GM21526 (cell line): ENCODE data around the gene ZGLP1.
"Not testable (repeated sequence)": the region's sequence is repeated elsewhere in the genome, so short reads cannot be mapped to it uniquely, and the experiment has no call there.

Experiments used
- ATAC-seq: cut with Tn5 transposase; IDR thresholded peaks from one replicate; pipeline ENCODE4 v1.9.1; 2021; ENCODE audit warnings: moderate library complexity; ENCODE audit not compliant: unreplicated experiment, low FRiP score

The ZGLP1 gene

DNA sequence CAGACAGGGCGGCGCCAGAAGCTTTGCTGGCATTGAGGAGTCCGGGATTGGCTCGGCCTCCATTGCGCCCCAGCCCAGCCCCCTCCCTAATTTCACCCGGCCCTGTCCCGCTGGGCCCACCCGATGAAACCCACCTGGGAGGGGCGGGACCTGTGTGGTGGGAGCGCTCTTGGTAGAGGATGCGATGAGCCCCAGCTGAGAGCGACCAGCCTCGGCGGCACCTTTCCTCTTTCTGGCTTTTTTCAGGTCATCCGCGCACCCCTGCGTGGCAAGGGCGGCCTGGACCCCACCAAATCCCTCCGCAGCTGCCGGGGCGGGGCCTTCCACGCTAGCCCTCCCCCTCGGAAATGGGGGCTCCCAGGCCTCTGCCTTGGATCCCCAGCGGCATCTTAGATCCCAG is at the start of gene ZGLP1:
Gene ZGLP1 (minus strand): TSS at position 393 of the 400 bp plus-strand sequence.
- ATAC-seq, result no peak

GRCh38 chr19:10356431-10356830 is 46.8 kb upstream of the ZGLP1 start:
- ATAC-seq, result no peak

DNA sequence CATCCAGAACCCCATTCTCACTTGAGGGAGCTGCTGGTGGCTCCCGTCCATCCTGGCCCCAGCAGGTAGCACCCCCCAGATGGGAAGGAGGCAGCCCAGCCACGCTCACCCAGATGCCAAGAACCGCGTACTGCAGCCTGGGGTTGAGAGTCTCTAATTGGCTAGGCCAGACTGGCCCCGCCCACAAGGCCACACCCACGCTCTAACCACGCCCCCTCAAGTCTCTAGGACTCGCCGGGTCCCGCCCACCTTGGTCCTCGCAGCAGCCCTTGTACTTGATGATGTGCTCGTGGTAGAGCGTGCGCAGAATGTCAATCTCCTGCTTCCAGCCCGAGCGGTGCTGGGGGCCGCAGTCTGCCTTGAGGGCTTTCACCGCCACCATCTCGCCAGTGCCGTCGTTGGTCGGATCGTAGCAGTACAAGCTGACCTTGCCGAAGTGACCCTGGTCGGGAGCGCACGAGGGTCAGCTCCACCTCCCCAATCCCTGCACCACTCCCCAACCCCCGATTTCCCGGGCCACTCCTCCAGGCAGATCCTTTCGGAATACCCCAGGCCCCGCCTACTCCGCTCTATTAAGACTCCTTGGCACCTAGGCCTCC is 44.3 kb upstream of the ZGLP1 start:
- ATAC-seq, result no peak

DNA sequence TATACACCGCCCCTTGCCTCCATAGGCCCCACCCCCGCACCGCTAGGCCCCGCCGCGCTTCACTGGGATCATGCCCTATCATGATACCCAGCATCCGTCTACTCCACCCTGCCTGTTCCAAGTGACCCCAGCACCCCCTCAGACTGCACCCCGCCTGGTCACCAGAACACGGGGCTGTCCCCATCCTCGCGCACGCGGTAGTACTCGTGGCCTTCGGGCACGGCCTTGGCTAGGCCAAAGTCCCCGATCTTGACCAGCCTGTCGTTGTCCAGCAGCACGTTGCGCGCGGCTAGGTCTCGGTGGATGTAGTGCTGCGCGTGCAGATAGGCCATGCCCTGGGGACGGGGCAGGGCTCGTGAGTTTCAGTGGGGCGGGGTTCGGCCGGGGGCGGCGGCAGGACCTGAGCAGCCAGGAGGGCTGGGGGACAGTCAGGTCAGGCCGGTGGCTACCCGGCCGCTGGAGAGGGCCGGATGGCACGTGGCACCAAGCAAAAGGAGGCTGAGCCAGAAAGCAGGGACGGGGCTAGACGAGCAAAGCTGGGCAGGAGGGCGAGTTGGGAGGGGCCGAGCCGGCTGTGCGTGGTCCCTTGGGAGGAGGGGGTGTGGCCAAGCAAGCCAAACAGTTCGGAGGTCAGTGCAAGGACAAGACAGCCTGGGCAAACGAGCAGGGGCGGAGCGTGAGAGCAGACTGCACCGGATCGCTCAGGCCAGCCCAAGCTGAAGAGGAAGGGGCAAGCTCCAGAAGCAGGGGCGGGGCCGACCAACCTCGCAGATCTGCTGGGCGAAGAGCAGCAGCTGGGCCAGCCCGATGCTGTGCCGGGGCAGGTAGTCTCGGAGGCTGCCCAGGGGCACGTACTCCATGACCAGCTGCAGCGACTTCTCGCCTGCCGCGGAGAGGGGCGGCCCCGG is 43.4 kb upstream of the ZGLP1 start:
- ATAC-seq, result no peak

DNA sequence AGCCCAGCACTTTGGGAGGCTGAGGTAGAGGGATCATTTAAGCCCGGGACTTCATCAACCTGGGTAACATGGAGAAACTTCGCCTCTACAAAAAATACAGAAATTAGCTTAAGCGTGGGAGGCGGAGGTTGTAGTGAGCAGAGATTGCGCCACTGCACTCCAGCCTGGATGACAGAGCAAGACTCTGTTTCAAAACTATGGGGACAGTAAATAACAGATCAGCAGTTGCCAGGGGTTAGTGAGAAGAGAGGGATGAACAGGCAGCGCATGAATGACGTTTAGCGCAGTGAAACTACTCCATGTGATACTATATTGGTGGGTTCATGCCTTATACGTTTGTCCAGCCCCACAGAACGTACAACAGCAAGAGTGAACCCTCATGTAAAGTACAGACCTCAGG is 36.9 kb upstream of the ZGLP1 start:
- no peak for ATAC-seq

DNA sequence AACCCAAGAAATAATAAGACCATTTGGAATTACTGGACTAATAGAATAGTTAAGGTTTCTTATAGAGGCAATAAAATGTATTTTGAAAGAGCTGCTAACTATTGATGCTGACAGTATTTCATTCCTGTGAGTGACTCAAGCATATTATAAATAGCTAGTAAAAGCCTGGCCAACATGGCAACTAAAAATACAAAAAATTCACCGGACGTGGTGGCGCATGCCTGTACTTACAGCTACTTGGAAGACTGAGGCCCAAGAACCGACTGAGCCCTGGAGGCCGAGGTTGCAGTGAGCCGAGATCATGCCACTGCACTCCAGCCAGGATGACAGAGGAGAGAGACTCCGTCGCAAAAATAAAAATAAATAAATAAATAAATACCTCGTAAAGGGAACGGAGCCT is 35.2 kb upstream of the ZGLP1 start:
- no peak for ATAC-seq

DNA sequence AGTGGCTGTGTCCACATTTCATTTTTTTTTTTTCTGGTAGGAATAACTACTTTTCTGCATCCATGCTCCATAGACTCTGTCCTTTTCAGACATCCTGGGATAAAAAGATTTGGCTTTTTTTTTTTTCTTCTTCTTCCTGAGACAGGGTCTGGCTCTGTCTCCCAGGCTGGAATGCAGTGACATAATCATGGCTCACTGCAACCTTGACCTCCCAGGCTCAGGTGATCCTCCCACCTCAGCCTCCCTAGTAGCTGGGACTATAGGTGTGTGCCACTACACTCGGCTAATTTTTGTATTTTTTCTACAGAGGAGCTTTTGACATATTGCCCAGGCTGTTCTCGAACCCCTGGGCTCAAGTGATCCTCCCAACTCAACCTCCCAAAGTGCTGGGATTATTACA is 33.9 kb upstream of the ZGLP1 start:
- ATAC-seq, result no peak

DNA sequence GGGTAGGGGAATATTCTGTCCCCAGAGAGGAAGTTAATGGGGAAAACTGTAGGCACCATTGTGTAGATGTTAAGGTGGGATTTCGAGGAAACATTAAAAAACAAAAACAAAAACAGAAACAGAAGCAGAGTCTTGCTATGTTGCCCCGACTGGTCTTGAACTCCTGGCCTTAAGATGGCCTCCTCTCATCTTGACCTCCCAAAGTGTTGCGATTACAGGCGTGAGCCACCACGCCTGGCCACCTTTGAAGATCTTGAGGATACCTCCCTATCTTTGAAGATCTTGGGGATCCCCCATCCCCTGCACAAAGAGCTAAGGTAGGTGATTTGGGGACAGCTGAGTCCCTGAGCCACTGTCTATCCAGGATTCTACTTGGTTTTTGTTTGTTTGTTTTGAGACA is 30.4 kb upstream of the ZGLP1 start:
- ATAC-seq, result no peak

GRCh38 chr19:10339380-10339960 is 29.9 kb upstream of the ZGLP1 start, which contains the start of gene ICAM3:
Gene ICAM3 (minus strand): TSS chr19:10339624. CDS start chr19:10339614, 10 bp downstream.
- ATAC-seq, result no peak

DNA sequence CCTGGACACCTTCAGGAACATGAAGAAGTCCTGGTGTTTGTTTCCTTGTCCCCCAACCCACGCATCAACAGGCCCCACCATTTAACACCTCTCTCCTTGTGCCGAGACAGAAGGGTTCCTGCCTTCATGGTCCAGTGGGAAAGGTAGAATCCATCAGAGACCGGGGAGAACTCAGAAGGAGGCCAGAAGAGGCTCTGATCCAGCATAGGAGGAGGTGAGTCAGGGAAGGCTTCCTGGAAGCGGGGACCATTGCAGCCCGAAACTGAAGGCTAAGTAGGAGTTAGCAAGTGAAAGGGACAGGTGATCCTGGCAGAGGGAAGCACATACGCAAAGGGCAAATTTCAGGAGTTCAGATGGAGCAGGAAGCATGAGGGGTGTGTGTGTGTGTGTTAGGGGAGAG is 29.3 kb upstream of the ZGLP1 start:
- ATAC-seq, result no peak

DNA sequence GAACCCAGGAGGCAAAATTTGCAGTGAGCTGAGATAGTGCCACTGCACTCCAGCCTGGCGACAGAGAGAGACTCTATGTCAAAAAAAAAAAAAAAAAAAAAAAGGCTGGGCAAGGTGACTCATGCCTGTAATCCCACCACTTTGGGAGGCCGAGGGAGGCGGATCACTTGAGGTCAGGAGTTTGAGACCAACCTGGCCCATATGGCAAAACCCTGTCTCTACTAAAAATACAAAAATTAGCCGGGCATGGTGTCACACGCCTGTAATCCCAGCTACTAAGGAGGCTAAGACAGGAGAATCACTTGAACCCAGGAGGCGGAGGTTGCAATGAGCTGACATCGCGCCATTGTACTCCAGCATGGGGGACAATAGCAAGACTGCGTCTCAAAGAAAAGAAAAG is 27.1 kb upstream of the ZGLP1 start:
- ATAC-seq, result not testable (repeated sequence)

DNA sequence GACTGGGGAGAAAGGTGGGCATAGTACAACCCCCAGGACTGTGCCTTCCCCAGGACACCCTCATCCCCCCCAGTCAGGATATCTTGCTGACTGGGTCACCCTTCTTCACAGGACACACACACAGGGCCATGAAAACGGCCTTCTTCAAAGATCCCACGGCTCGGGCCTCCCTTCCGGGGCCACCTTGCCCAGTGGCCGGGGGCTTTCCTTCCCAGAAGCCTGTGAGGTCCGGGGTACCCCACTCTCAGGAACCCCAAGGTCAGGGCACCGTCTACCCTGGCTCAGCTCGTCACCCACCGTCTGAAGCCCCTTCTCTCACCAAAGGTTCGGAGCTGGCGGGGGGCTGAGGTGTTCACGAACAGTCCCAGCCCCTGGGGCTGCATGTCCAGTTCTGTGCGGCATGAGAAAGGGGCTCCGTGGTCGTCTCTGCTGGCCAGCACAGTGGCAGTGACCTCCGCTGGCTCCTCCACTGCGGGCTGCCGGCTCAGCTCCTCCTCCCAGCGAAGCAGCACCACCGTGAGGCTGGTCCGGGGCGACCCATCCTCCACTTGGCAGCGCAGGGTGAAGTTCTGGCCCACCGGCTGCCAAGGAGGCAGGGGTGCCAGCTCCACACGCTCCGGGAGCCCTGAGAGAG is 25.9 kb upstream of the ZGLP1 start:
- ATAC-seq, result no peak

DNA sequence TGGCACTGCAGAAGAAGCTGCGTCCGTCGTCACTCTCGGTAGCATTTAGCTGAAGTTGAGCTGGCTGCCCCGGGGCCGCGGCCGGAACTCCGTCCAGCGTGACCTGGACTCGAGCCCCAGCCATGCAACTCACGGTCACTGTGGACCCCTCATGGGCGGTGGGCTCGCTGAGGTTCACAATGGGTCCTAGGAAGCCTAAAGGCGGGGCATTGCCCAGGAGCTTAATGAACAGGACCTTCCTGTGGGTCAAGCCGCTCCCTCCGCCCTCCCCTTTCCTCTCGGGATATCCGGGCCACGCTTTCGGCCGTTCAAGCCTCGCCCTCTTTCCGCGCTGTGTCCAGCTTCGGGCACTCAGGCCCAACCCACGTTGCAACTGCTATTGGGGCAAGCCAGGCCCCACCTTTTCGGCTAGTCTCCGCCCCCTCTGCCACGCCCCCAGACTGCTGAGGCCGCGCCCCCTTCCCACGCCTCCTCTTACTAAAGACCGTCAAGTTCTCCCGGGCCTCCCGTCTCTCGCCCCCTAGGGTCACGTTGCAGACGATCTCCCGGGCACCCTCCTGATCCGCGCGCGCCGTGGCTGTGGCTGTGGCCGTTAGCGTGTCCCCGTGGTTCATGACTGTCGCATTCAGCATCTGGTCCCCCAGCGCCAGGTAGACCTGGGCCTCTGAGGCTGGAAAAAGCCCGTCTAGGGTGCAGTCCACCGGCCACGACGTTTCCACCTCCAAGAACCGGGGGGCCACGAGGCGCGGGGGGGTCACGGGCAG is 25.2 kb upstream of the ZGLP1 start:
- ATAC-seq, result no peak

DNA sequence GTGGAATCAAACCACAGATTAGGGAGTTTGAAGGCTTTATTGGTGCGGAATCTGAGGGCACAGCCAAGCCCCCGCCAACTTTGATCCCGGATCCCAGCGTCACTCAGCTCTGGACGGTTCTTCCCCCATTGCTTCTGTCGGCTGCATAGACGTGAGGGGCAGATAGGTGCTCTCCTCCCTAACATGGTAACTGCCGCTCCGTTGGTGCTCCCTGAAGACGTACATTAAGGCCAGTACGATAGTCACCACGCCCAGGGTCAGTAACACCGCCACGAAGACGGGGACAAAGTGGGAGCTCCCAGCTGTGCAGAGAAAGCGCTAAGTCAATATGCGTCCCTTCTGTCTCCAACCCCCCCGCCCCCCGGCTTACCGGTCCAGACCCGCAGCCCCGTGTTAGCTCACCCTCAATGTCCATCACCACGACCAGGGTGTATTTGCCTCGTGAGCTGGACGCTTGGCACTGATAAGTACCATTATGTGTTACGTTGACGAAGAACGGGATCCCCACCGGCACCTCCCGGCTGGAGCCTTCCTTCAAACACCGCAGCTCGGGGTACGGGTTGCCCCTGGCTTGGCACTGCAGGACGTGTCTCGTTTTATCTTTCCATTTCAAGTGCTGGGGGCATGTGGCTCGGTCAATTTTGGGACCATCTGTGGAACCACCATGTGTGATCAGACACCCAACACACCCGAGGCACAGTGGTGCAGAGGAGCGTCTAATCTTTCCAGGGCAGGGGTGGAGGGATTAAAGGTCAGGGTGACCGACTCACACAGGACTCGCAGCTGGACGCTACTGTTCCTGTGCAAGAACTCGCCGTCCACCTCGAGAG is 24.4 kb upstream of the ZGLP1 start:
- ATAC-seq, result no peak

GRCh38 chr19:10332965-10333757 is 23.5 kb upstream of the ZGLP1 start, which contains the start of gene RAVER1:
Gene RAVER1 (minus strand): TSS chr19:10333529. CDS start chr19:10333507, 22 bp downstream.
- peak; percentile 72 for ATAC-seq

DNA sequence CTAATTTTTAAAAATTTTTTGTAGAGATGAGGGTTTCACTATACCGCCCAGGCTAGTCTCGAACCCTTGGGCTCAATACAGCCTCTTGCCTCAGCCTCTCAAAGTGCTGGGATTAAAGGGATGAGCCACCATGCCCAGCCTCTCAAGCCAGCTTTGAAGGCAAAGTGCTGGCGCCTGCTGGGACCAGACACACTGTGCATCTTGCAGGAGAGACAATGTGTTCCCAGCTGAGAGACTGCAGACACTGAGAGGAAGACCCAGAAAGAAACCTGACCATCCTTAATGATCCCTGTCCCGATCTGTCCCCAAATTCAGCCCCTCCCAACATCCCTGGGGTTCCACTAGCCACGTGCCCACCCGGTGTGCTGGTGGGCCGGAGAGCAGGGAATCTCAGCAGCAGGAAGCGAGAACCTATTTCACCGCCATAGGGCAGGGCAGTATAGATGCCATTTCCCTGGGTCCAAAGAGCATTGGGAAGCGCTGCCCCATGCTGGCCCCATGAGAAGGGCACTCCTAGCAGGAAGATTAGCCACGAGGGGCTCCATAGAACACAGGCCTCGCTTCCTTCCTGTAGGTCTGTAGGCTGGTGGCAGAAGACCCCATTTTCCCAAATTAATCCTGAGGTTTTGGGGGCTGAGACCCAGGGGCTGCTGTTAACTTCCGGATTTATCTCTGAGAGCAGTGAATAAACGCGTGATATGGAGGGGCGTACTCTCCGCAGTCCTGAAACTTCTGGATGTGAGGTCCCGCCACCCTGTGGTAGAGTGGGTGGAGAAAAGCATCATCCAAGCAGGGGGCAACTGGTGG is 22.7 kb upstream of the ZGLP1 start:
- no peak for ATAC-seq

DNA sequence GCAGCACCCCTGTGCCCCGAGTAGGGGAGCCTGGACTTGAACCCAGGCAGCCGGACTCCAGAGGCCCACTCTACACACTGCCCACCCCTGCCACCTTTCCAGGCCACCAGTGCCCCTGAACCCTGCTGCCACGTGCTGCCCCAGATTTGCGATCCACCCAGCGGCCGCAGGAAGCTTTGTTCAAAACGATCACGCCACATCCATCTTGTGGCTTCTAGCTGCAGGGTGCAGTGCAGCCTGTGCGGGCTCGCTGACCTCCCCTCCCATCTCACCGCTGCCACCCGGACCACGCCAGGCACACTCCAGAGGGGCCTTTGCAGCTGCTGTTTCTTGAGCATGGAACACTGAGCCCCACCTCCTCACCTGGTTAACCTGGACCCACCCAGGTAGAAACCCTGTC is 19.9 kb upstream of the ZGLP1 start:
- ATAC-seq, result no peak
